Loucy (cell line): ENCODE data around the gene KRT39.
"Not testable (repeated sequence)": the region's sequence is repeated elsewhere in the genome, so short reads cannot be mapped to it uniquely, and the experiment has no call there.

Experiments used
- H2AFZ ChIP-seq: fragments of 200-600 bp; sonication (generic); 2 replicates; pipeline ENCODE4 v1.6.0; 2016; ENCODE audit warnings: antibody characterized with exemption, mild to moderate bottlenecking, low read length, moderate library complexity
- H3F3A ChIP-seq: fragments of 200-600 bp; 2 replicates; pipeline ENCODE4 v1.6.0; 2016; ENCODE audit warnings: antibody characterized with exemption, low read depth, mild to moderate bottlenecking
- H3K27me3 ChIP-seq: fragments of 200-600 bp; sonication (generic); 2 replicates; pipeline ENCODE4 v1.6.1; 2014; ENCODE audit warnings: low read length, mild to moderate bottlenecking; ENCODE audit not compliant: insufficient read depth, poor library complexity, severe bottlenecking
- H3K36me3 ChIP-seq: fragments of 200-600 bp; sonication (generic); 2 replicates; pipeline ENCODE4 v1.6.1; 2016; ENCODE audit warnings: low read length; ENCODE audit not compliant: insufficient read depth
- H3K4me1 ChIP-seq: fragments of 200-600 bp; sonication (generic); 2 replicates; pipeline ENCODE4 v1.5.1; 2014; ENCODE audit warnings: low read length, mild to moderate bottlenecking; ENCODE audit not compliant: insufficient read depth, poor library complexity, severe bottlenecking
- H3K4me2 ChIP-seq: fragments of 200-600 bp; sonication (generic); 2 replicates; pipeline ENCODE4 v1.6.0; 2014; ENCODE audit warnings: antibody characterized with exemption, low read length, low read depth, mild to moderate bottlenecking; ENCODE audit not compliant: poor library complexity, severe bottlenecking
- H3K4me3 ChIP-seq: fragments of 200-600 bp; sonication (generic); 2 replicates; pipeline ENCODE4 v1.5.1; 2014; ENCODE audit warnings: low read length, mild to moderate bottlenecking, mixed read lengths; ENCODE audit not compliant: poor library complexity, severe bottlenecking
- H3K79me2 ChIP-seq: fragments of 200-600 bp; sonication (generic); 2 replicates; pipeline ENCODE4 v1.6.1; 2014; ENCODE audit warnings: low read length; ENCODE audit not compliant: insufficient read depth
- H3K9ac ChIP-seq: fragments of 200-600 bp; sonication (generic); 2 replicates; pipeline ENCODE4 v1.6.0; 2014; ENCODE audit warnings: mild to moderate bottlenecking, low read depth, low read length, moderate library complexity; ENCODE audit not compliant: poor library complexity, severe bottlenecking
- H3K9me2 ChIP-seq: fragments of 200-600 bp; sonication (generic); replicated peaks from 2 replicates; pipeline ENCODE4 v1.6.1; 2016; ENCODE audit warnings: low read depth, low read length, mixed read lengths
- H3K9me3 ChIP-seq: fragments of 200-600 bp; sonication (generic); 2 replicates; pipeline ENCODE4 v1.6.1; 2014; ENCODE audit warnings: mild to moderate bottlenecking, antibody characterized with exemption, low read length, low read depth; ENCODE audit not compliant: insufficient read depth
- H4K20me1 ChIP-seq: fragments of 200-600 bp; sonication (generic); 2 replicates; pipeline ENCODE4 v1.6.0; 2014; ENCODE audit warnings: antibody characterized with exemption, low read length, mild to moderate bottlenecking; ENCODE audit not compliant: insufficient read depth, poor library complexity, severe bottlenecking
- EZH2phosphoT487 ChIP-seq: fragments of 200-600 bp; IDR thresholded peaks from 2 replicates; pipeline ENCODE4 v1.6.1; 2018; ENCODE audit warnings: antibody characterized with exemption, mild to moderate bottlenecking, moderate library complexity, borderline replicate concordance
- TF ChIP-seq, protein P1 (sequence below): fragments of 200-600 bp; sonication (generic); conservative IDR thresholded peaks from 2 replicates; pipeline ENCODE4 v1.5.1; 2014; ENCODE audit warnings: mild to moderate bottlenecking, antibody characterized with exemption, low read length

The KRT39 gene

DNA sequence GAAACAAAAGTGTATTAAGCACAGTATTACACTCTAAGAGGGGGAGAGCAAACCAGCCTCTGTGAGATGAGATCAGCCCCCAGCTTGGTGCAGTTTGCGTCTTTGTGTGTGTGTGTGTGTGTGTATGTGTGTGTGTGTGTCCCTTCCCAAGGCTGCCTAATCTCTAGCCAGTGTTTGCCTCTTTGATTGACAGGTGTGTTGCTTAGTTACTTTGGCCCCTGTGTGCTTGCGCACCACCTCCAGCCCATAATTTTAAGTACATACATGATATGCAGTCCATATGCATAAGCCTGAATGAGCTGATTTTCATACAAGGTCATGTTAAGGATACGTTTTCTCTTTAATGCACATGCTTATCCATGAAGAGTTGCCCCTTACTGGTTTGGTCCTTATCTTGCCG, 35.0 kb upstream of the KRT39 start:
- no peaks in the 10 kb centered on the region for H3K36me3 ChIP-seq
- no peaks in the 10 kb centered on the region for H3K9me3 ChIP-seq

DNA sequence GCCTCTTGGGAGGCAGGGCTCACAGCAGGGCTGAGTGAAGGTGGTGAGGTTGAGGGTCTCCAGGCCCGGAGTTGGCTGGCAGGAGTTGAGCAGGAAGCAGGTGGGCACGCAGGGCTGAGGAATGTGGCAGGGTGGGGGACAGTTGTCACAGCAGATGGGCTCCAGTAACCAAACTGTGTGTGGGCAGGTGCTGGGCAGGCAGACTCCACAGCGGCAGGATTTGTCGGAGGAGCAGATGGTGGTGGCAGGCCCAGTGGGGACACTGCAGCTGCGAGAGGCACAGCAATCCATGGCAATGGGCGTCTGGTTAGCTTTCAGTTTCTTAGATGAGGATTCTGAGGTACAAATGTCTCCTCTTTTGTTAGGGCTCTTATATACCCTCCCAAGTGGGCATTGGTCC, 32.8 kb upstream of the KRT39 start, which contains the start of gene KRTAP3-2:
Gene KRTAP3-2, minus strand, starts transcription at position 344 of the 400 bp plus-strand sequence. Its CDS starts 53 bp downstream, at position 291.
- not testable (repeated sequence) for H3K79me2 ChIP-seq, H3K27me3 ChIP-seq, H3K9me3 ChIP-seq, H3K36me3 ChIP-seq, H3K9me2 ChIP-seq, H3F3A ChIP-seq, H3K4me1 ChIP-seq, H2AFZ ChIP-seq, H3K9ac ChIP-seq, H4K20me1 ChIP-seq, H3K4me2 ChIP-seq, H3K4me3 ChIP-seq

More for the DNA sequence above, 35.0 kb upstream of the KRT39 start:
- Histone ChIP-seq H2AFZ (no peak overlapping the region), H3K9ac (no peak overlapping the region), H3K27me3 (no peaks in the 10 kb centered on the region), H3K9me2 (no peaks in the 10 kb centered on the region), H3K79me2 (no peaks in the 10 kb centered on the region), H3K4me1 (no peaks in the 10 kb centered on the region), H3F3A (no peaks in the 10 kb centered on the region), H4K20me1 (no peaks in the 10 kb centered on the region), H3K4me3 (no peak overlapping the region), H3K4me2 (no peak overlapping the region)
- TF ChIP-seq EZH2phosphoT487: no peak
- TF ChIP-seq, protein P1, sequence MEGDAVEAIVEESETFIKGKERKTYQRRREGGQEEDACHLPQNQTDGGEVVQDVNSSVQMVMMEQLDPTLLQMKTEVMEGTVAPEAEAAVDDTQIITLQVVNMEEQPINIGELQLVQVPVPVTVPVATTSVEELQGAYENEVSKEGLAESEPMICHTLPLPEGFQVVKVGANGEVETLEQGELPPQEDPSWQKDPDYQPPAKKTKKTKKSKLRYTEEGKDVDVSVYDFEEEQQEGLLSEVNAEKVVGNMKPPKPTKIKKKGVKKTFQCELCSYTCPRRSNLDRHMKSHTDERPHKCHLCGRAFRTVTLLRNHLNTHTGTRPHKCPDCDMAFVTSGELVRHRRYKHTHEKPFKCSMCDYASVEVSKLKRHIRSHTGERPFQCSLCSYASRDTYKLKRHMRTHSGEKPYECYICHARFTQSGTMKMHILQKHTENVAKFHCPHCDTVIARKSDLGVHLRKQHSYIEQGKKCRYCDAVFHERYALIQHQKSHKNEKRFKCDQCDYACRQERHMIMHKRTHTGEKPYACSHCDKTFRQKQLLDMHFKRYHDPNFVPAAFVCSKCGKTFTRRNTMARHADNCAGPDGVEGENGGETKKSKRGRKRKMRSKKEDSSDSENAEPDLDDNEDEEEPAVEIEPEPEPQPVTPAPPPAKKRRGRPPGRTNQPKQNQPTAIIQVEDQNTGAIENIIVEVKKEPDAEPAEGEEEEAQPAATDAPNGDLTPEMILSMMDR: no peak

DNA sequence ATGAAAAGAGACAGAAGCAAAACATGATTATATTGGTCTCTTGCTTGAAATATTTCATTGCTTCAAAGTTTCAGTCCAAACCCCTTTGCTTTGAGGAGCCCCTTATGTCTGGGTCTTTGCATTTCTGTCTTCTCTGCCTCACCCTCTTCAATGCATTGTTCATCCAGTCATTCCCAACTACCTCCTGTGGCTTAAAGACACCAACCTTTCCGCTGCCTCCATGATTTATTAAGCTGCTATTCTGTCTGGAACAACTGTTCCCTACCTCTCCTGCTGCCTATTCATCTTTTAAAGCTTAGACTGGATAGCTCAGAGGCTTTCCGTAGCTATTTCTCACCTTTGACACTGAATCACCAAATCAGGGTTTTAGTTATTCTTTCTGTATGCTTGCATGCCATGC, 30.6 kb upstream of the KRT39 start:
- Histone ChIP-seq H2AFZ (no peak overlapping the region), H3K9me3 (no peaks in the 10 kb centered on the region), H4K20me1 (no peaks in the 10 kb centered on the region), H3F3A (no peaks in the 10 kb centered on the region), H3K4me3 (no peak overlapping the region), H3K4me1 (no peaks in the 10 kb centered on the region), H3K36me3 (no peaks in the 10 kb centered on the region), H3K27me3 (no peaks in the 10 kb centered on the region), H3K4me2 (no peak overlapping the region), H3K79me2 (no peaks in the 10 kb centered on the region), H3K9me2 (no peaks in the 10 kb centered on the region), H3K9ac (no peak overlapping the region)
- TF ChIP-seq, protein P1: no peak
- TF ChIP-seq EZH2phosphoT487: no peak

DNA sequence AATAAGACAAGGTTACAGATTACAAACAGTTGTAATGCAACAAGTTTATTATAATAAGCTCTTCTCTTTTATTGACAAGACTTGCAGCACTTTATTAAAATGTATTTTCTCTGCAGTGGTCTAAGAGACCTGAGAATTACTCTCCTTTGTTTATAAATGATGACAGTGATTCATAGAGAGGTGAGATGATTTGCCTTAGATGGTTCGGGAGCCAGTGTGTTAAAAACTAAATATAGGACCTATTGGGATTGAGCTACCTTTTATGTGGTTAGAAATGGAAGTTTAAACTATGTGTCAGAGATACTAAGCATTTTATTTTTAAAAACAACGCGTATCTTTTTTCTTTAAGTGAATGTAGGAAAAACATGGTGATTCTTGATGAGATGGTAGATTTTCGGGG, 30.1 kb upstream of the KRT39 start:
- Histone ChIP-seq H3K4me3 (no peak overlapping the region), H3K4me2 (no peak overlapping the region), H3K79me2 (no peaks in the 10 kb centered on the region), H2AFZ (no peak overlapping the region), H3K9me3 (no peaks in the 10 kb centered on the region), H3K9ac (no peak overlapping the region), H3F3A (no peaks in the 10 kb centered on the region), H3K36me3 (no peaks in the 10 kb centered on the region), H3K27me3 (no peaks in the 10 kb centered on the region), H4K20me1 (no peaks in the 10 kb centered on the region), H3K4me1 (no peaks in the 10 kb centered on the region), H3K9me2 (no peaks in the 10 kb centered on the region)
- TF ChIP-seq, protein P1: no peak
- TF ChIP-seq EZH2phosphoT487: no peak
